A549 (cell line): Measurements from ENCODE around the gene TENM3.

Experiments used
- CBX8 ChIP-seq: fragments of 200-600 bp; sonication (generic); IDR thresholded peaks from 2 replicates; pipeline ENCODE4 v1.6.1; 2016
- CTCF ChIP-seq: fragments of >200 bp; sonication (Bioruptor Twin); formaldehyde crosslinking; IDR thresholded peaks from 3 replicates; pipeline ENCODE4 v1.5.1; 2016
- ELK1 ChIP-seq: fragments of 150-350 bp; IDR thresholded peaks from 2 replicates; pipeline ENCODE4 v1.6.1; 2014; ENCODE audit warnings: low read depth, mild to moderate bottlenecking, low read length
- ESRRA ChIP-seq: fragments of 150-350 bp; IDR thresholded peaks from 2 replicates; pipeline ENCODE4 v1.6.1; 2014; ENCODE audit warnings: mild to moderate bottlenecking, low read length, borderline replicate concordance
- FOXS1 ChIP-seq: fragments of 250-450 bp; sonication (Bioruptor Pico); IDR thresholded peaks from 2 replicates; pipeline ENCODE4 v1.5.0; 2020; ENCODE audit warnings: mild to moderate bottlenecking, moderate library complexity
- TF ChIP-seq, protein P1 (sequence below): fragments of 450-650 bp; IDR thresholded peaks from 2 replicates; pipeline ENCODE4 v1.6.1; 2014; ENCODE audit warnings: antibody characterized with exemption
- TF ChIP-seq, protein P2 (sequence below): IDR thresholded peaks from 2 replicates; pipeline ENCODE4 v1.6.1; 2012

DNA sequence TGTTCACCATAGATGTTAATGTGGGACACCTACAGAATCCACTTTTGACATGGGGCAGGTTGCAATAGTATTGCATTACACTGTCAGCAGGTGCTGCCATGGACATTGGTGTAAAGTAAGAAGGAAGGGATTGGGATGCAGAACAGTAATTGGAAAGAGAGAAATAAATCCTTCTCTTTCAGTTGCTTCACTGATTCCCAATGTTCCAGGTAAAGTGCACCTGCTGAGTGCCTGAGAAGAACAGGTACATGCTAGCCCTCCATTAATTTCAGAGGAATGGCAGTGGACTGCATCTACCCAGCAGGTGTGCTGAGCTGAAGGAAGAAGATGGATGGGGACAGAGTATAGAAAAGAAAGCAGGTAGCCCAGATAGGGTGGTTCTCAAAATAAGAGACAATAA lies 248.5 kb downstream of the TENM3 start:
- TF ChIP-seq CTCF (no peak), FOXS1 (no peak), CBX8 (no peak), ELK1 (no peak), ESRRA (no peak)
- TF ChIP-seq, protein P1, sequence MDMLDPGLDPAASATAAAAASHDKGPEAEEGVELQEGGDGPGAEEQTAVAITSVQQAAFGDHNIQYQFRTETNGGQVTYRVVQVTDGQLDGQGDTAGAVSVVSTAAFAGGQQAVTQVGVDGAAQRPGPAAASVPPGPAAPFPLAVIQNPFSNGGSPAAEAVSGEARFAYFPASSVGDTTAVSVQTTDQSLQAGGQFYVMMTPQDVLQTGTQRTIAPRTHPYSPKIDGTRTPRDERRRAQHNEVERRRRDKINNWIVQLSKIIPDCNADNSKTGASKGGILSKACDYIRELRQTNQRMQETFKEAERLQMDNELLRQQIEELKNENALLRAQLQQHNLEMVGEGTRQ, result no peak
- TF ChIP-seq, protein P2, sequence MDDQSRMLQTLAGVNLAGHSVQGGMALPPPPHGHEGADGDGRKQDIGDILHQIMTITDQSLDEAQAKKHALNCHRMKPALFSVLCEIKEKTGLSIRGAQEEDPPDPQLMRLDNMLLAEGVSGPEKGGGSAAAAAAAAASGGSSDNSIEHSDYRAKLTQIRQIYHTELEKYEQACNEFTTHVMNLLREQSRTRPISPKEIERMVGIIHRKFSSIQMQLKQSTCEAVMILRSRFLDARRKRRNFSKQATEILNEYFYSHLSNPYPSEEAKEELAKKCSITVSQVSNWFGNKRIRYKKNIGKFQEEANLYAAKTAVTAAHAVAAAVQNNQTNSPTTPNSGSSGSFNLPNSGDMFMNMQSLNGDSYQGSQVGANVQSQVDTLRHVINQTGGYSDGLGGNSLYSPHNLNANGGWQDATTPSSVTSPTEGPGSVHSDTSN, result no peak
